NB4 (cell line): ENCODE measurements around the gene KCTD21.

Experiments used
- MYC ChIP-seq: IDR thresholded peaks from 2 replicates; pipeline ENCODE4 v1.6.1; 2011; ENCODE audit warnings: low read depth, low read length
- POLR2A ChIP-seq: IDR thresholded peaks from 2 replicates; pipeline ENCODE4 v1.6.1; 2011; ENCODE audit warnings: mild to moderate bottlenecking; ENCODE audit not compliant: insufficient read length; ENCODE audit errors: extremely low read depth
- TF ChIP-seq, protein P1 (sequence below): IDR thresholded peaks from one replicate; pipeline ENCODE4 v1.5.1; 2012; ENCODE audit warnings: low read depth, low read length
- TF ChIP-seq, protein P2 (sequence below): IDR thresholded peaks from 2 replicates; pipeline ENCODE4 v1.6.1; 2011; ENCODE audit warnings: low read depth, low read length

DNA sequence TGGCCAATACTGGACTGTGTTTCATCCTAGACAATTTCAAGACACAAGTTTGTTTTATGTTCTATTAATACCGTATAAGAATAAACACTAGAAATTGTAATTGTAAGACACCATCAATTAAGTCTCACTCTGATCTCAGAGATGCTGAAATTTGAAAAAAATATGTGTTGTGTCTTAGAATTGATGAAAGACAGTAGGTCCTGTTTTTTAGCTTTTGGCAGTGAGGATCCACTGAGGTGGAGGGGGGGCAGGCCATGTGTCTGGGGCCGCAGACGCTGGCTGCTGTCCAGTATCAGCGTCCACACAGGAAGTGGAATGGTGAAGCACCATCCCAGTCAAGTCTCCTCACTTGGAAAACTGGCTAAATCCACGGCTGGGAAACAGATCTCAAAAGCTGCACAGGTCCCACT lies 26.5 kb downstream of the KCTD21 start:
- TF ChIP-seq, protein P1, sequence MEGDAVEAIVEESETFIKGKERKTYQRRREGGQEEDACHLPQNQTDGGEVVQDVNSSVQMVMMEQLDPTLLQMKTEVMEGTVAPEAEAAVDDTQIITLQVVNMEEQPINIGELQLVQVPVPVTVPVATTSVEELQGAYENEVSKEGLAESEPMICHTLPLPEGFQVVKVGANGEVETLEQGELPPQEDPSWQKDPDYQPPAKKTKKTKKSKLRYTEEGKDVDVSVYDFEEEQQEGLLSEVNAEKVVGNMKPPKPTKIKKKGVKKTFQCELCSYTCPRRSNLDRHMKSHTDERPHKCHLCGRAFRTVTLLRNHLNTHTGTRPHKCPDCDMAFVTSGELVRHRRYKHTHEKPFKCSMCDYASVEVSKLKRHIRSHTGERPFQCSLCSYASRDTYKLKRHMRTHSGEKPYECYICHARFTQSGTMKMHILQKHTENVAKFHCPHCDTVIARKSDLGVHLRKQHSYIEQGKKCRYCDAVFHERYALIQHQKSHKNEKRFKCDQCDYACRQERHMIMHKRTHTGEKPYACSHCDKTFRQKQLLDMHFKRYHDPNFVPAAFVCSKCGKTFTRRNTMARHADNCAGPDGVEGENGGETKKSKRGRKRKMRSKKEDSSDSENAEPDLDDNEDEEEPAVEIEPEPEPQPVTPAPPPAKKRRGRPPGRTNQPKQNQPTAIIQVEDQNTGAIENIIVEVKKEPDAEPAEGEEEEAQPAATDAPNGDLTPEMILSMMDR: no peak
- TF ChIP-seq POLR2A (no peak), MYC (no peak)
- TF ChIP-seq, protein P2, sequence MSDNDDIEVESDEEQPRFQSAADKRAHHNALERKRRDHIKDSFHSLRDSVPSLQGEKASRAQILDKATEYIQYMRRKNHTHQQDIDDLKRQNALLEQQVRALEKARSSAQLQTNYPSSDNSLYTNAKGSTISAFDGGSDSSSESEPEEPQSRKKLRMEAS: no peak
